ENCODE results near the gene SFXN1.
A peak's percentile ranks its signal among the peaks of the same experiment; 100 is the strongest.
"Not testable (repeated sequence)": the region's sequence is repeated elsewhere in the genome, so short reads cannot be mapped to it uniquely, and the experiment has no call there.

The SFXN1 gene

DNA sequence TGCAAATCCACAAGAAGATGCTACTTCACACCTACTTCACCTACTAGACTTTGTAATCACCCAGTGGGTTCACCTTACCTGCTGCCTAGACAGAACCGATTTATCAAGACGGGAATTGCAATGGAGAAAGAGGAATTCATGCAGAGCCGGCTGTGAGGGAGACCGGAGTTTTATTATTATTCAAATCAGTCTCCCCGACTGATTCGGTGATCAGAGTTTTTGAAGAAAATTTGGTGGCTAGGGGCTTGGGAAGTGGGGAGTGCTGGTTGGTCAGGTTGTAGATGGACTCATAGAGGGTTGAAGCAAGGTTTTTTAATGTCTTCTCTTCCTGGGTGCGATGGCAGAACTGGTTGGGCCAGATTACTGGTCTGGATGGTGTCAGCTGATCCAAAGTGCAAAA lies 23.4 kb downstream of the SFXN1 start:
- peak in 1 of 3 donors; percentile 12 for DNase-seq

GRCh38 chr5:175507671-175508070 lies 29.3 kb downstream of the SFXN1 start:
- not testable (repeated sequence) for DNase-seq

DNA sequence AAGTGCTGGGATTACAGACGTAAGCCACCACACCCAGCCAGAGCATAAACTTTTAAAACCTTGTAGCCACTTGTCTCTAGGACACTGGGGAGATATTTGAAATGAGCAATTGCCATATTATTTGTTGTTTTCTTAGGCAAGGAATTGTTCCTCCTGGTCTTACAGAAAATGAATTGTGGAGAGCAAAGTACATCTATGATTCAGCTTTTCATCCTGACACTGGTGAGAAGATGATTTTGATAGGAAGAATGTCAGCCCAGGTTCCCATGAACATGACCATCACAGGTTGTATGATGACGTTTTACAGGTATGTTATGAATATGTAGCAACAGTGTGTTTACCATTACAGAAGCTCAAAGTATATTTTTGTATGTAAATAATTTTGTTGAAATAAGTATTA lies 30.5 kb downstream of the SFXN1 start:
- no peak for DNase-seq

DNA sequence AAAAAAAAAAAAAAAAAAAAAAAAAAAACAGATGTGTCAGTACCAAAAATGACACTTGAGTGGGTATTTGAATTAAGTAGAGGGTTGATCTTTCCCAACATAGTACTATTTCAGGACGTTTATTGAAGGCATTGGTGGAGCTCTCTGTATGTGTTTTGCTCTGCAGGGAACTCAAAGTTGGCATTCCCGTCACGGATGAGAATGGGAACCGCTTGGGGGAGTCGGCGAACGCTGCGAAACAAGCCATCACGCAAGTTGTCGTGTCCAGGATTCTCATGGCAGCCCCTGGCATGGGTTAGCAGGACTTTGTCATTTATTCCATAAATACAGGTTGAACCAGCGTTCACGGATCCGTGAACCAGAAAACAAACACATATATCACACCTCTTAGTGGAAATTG lies 34.9 kb downstream of the SFXN1 start:
- no peak for DNase-seq

GRCh38 chr5:175513726-175514125 lies 35.4 kb downstream of the SFXN1 start:
- DNase-seq = no peak

DNA sequence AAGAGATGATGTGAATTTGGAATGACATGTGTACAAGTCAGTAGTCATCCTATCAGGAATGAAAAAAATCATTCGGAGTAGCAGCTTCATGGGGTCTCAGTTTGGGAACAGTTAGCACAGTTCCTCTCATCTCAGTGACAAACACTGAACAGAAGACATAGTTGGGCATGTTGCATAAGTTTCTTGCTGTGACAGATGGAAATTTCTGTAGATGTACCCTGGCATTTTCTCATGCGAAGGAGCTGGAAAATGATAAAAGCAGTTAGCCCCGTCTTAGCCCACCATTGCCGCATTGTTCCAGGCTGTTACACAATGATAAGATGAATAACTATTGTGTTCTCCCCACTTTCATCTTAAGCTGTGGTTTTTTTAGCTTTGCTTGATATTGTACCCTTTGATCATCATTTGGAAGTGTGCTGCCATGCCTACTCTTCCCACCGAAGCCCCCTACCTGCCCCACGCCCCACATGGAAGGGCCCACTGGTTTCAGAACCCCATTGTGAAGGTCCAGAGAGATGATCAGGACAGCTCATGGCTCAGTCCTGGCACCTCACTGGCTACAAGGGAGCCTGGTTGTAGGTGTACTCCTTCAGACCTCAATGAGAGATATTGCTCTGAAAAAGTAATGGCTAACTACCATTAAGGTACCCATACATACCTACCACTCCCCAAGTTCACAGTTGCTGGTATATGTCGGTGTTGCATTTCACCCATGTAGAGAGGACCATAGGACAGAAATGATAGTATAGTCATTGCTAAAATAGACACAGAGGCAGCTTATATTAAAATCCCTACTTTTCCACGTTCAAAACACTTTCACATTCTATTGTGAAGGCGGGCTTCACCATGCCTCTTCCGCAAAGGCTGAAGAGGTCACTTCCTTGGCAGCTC lies 38.8 kb downstream of the SFXN1 start:
- DNase-seq = no peak

DNA sequence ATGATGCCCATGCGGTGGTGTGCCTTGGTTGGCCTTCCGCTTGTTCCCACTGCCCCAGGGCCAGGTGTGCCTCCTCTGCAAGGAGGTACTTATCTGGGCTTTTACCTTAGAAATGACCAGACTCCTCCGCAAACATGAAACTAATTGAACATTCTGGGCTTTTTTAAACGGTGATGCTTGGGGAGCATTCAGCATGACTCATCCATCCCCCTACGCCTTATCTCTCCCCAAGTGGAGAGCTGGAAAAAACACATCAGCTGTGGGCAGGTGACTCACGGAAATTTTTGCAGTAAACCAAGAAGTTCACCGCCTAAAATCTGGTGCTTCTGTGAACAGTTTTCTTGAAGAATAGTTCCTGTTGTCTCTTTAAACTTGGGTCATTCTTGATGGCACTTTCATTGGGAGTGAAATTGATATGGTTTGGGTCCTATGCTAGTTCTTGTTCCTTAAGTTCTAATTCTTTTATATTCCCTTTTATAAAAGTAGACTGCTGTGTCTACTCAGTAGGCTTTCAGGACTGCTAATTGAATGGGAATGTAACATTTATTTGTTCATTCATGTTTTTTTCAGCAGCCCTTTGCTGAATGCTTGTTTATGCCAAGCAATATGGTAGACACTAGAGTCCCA lies 39.6 kb downstream of the SFXN1 start:
- peak; percentile 9 to 27 (median 20) for DNase-seq

DNA sequence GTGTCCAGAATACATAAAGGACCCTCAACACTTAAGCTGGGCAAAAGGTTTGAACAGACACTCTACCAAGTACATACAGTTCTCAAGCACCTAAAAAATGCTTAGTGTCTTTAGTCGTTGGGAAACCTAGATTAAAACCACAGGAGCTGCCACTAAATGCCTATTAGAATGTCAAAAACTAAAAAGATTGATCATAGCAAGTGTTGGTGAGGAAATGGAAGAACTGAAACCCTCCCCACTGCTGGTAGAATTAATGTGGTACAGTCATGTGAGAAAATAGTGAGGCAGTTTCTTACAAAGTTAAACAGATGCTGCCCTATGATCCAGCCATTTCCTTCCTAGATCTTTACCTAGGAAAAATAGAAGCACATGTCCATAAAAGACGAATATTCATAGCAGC lies 40.6 kb downstream of the SFXN1 start:
- DNase-seq = no peak

DNA sequence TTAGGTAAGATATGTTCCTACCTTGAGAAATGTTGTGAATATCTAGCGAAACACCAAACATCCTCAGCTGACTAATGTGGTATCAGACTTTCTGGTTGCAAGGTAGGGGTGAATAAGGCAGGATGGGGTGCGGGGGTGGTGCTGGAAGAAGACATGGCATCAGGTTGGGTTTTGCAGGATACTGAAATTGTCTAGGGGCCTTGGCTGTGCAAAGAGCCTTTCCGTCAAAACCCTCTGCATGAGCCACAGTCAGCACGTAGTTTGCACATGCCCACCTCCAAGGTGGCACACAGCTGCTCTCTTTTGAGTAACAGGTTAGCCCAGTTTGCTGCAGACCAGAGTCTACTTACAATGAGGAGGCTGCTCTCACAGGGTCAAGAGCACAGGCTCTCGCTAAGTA lies 42.0 kb downstream of the SFXN1 start:
- DNase-seq = no peak

DNA sequence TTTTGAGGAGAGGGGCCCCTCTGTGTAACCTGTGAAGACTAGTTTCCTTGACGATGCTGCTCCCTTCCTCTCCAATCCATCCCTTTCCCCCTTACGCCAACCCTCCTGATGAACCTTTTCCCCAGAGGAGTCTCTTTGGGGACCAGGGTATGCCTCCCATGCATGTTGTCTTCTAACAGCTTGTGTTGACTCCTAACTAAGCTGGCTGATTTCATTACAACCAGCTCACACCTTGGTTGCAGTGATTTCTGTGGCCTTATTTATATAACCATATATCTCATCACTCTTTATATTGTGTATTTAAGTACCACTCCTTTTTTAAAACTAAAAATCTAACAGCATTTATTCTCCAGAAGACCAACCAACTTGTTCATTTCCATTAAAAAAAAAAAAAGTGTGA lies 42.5 kb downstream of the SFXN1 start:
- DNase-seq = no peak

DNA sequence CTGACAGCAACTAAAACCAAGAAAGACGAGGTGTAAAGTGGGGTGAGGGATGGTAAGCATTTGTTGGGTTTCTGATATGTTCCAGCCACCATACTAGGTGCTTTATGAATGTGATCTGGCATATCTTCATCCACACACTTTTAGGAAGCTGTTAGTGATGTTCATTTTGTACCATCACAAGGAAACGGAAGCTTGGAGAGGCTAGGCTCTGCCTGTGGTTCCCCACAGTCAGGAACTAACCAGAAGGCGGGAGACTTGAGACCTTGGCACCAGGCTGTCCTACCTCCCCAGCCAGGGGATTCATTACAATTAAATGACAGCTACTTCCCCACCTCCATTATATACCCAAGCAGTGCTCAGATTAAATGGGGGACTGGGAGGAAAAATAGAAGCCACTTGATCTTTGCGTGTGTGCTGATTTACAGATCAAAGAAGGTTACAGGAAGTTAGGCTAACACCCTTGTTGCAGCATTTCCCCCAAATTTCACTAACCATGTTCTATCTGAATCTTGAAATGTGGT lies 43.0 kb downstream of the SFXN1 start:
- no peak for DNase-seq

- no peak for DNase-seq
Measured at GRCh38 chr5:175523292-175523691, 44.9 kb downstream of the SFXN1 start.

GRCh38 chr5:175524211-175524610 lies 45.9 kb downstream of the SFXN1 start:
- DNase-seq = no peak

GRCh38 chr5:175526691-175527090 lies 48.3 kb downstream of the SFXN1 start:
- DNase-seq = no peak

- no peak for DNase-seq
Measured at GRCh38 chr5:175531361-175531760, 53.0 kb downstream of the SFXN1 start.

DNA sequence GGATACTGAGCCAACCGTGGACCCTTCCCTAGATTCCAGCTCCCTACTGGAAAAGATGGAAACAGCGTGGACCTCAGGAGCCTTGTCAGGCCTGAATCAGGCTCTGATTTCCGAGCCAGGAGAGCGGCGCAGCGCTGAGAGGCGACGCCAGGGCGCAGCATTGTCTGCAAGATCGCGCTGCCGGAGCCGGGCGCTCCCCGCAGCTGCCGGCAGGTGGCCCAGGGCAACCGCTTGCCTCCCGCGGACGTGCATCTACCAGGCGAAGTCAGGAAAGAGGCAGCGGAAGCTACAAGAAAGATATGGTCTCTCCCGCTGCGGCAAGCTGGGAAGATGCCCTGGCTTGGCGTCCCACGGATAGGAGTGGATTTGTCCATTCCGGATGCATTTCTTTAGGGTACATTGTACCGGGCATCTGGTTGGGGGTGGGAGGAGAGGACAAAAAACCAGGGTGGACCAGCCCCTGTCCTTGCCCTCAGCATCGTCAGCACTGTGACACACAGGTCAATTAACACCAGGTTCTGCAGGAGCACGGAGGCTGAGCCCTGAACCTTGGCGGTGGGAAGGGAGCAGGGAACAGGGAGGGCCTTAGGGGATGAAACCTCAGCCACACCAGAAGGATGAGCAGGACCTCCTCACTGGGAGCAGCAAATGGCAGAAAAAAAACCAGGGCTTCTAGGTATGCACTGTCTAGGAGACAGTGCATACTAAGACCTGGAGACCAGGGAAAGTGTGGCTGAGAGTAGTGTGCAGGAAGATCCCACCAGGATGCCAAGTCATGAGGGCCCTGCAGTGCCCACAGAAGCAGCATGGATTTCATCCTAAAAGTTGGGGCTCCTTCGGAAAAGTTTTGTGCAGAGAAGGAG lies 55.9 kb downstream of the SFXN1 start:
- DNase-seq = peak; percentile 91 to 95 (median 94)

DNA sequence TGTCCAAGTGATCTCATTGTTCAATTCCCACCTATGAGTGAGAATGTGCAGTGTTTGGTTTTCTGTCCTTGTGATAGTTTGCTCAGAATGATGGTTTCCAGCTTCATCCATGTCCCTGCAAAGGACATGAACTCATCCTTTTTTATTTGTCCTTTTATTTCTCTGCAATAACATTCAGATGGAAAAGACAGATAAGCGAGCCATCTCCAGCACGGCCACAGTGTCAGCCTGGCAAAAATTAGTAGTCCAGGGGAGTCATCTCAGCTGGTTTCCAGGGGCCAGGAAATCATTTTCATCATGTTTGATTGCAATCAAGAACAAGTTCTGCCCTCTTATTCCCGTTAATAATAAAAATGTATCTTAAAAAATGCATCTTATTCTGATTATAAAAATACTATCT lies 57.0 kb downstream of the SFXN1 start:
- DNase-seq = not testable (repeated sequence)

GRCh38 chr5:175535796-175536195 lies 57.4 kb downstream of the SFXN1 start:
- peak; percentile 49 to 64 (median 58) for DNase-seq

DNA sequence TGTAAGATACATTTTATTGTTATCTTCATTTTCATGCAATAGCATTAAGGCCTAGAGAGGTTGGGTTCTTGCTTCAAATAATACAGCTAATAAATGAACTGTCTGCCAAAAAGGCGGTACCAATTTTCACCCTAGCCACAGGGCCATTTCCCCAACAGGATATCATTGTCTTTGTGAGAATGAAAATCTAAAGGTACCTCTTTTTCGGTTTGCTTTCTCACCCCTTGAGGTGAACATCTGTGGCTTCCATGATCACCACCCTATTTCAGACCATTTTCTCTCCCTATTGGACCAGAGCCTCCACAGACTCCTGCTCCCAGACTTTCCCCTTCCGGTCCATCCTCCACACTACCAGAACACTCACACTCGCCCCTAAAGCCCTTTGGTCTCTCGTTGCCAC lies 60.2 kb downstream of the SFXN1 start:
- DNase-seq = no peak

GRCh38 chr5:175539936-175540335 lies 61.6 kb downstream of the SFXN1 start:
- DNase-seq = no peak

DNA sequence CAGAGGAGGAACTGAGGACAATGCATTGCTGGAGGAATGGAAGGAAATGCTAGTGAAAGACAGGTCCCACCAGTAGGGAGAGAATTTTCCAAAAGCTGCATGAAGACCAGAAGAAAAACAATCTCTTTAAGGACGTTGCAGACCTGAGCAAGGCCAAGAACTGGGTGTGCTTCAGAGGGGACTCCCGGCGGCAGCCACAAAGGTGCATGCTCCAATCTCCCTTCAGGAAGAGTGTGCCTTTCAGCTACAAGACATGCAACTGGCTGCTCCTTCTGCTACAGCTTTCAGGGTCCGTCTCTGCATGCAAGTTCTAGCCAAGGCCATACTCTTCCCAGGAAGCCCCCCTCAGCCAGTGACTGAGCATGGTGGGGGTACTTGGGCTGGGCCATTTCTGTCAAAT lies 62.9 kb downstream of the SFXN1 start:
- DNase-seq = no peak

DNA sequence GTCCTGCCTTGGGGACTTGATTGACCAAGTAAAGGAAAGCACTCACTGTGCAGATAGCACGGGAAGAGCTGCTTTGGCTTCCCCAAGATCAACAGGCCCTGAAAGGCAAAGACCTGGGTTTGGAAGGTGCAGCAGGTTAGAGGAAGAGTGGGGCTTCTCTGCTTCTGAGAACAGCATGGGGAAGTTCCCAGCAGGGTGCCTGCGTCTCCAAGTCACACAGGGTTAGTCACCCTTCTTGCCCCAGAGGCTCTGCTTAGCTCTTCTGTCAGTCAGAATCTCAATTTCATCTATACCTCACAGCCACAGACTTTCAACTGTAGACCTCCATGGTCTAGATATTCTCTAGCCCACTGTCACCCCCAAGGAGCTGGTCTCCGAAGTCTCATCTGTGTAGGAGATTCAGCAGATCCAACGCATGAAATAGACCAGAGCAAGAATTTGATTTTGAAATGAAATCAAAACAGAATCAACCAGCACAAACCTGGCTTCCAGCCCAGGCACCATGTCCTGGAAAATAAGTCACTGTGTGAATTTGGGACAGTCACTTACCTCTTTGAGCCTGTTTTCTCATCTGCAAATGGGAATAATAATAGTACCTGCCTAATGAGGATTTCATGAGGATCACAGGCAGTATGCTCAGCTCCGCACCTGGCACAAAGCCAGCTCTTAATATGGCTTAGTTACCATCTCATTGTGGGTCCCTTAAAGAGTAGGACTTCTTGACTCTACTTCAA lies 64.0 kb downstream of the SFXN1 start:
- DNase-seq = peak; percentile 83 to 84 (median 83)

DNA sequence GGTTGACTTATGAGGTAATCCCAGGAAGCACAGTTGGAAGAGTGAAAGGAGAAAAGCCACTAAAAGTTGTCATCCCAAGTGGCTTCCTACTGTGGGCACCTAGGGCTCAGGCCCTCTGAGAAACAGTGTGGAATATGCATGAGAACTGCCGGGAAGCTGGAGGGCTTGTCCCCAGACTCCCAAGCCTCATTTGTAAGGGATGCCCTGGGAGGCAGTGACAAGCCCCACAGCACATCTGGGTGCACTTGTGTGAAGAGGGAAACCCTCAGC lies 64.5 kb downstream of the SFXN1 start:
- no peak for DNase-seq
